GM23248 (cell line): ENCODE data around the gene SRC.

ENCODE experiments used
- EZH2 ChIP-seq: fragments of 200-600 bp; sonication (generic); IDR thresholded peaks from 2 replicates; pipeline ENCODE4 v1.6.1; 2018; ENCODE audit warnings: antibody characterized with exemption, mild to moderate bottlenecking; ENCODE audit not compliant: insufficient read depth, poor library complexity, severe bottlenecking
- EZH2phosphoT487 ChIP-seq: fragments of 200-600 bp; sonication (generic); IDR thresholded peaks from 2 replicates; pipeline ENCODE4 v1.6.1; 2018; ENCODE audit warnings: antibody characterized with exemption, moderate library complexity, mild to moderate bottlenecking, low read depth; ENCODE audit not compliant: insufficient read depth

- TF ChIP-seq EZH2 (no peak), EZH2phosphoT487 (no peak)
Observed at GRCh38 chr20:37392441-37393195, 46.7 kb downstream of the SRC start.
